ENCODE measurements around the gene ZWINT.

ZWINT gene

GRCh38 chr10:56357018-56357417 is 4.0 kb downstream of the ZWINT start:
- DNase-seq (ENCODE audit: low read depth) = no peak
- TF ChIP-seq CTCF (IDR thresholded peaks at IDR 0.05; ENCODE audit: low read depth, low read length) (no peak), MYC (IDR thresholded peaks at IDR 0.05; ENCODE audit: low read depth, low read length) (no peak), POLR2A (IDR thresholded peaks at IDR 0.05; ENCODE audit: extremely low read depth, insufficient read length) (no peak), MAX (IDR thresholded peaks at IDR 0.05; ENCODE audit: low read depth, low read length) (no peak)
- no peak overlapping the region for H3K4me3 ChIP-seq (ENCODE audit: low read depth, low read length)

- TF ChIP-seq MYC (IDR thresholded peaks at IDR 0.05; ENCODE audit: low read depth, low read length) (no peak), MAX (IDR thresholded peaks at IDR 0.05; ENCODE audit: low read depth, low read length) (no peak), POLR2A (IDR thresholded peaks at IDR 0.05; ENCODE audit: extremely low read depth, insufficient read length) (no peak), CTCF (IDR thresholded peaks at IDR 0.05; ENCODE audit: low read depth, low read length) (no peak)
- H3K4me3 ChIP-seq (ENCODE audit: low read depth, low read length) = no peak overlapping the region
- DNase-seq (ENCODE audit: low read depth) = no peak
Observed at GRCh38 chr10:56351909-56352630, 9.0 kb downstream of the ZWINT start.

GRCh38 chr10:56349611-56350010 is 11.4 kb downstream of the ZWINT start:
- TF ChIP-seq MYC (IDR thresholded peaks at IDR 0.05; ENCODE audit: low read depth, low read length) (no peak), CTCF (IDR thresholded peaks at IDR 0.05; ENCODE audit: low read depth, low read length) (peak; percentile 18)
- DNase-seq (ENCODE audit: low read depth) = no peak

GRCh38 chr10:56348101-56348500 is 13.0 kb downstream of the ZWINT start:
- TF ChIP-seq POLR2A (IDR thresholded peaks at IDR 0.05; ENCODE audit: extremely low read depth, insufficient read length) (no peak), MAX (IDR thresholded peaks at IDR 0.05; ENCODE audit: low read depth, low read length) (no peak), CTCF (IDR thresholded peaks at IDR 0.05; ENCODE audit: low read depth, low read length) (no peak), MYC (IDR thresholded peaks at IDR 0.05; ENCODE audit: low read depth, low read length) (no peak)
- no peak overlapping the region for H3K4me3 ChIP-seq (ENCODE audit: low read depth, low read length)
- no peak for DNase-seq (ENCODE audit: low read depth)

More at GRCh38 chr10:56349611-56350010, 11.4 kb downstream of the ZWINT start:
- H3K4me3 ChIP-seq (ENCODE audit: low read depth, low read length) = no peak overlapping the region

- no peak overlapping the region for H3K4me3 ChIP-seq (ENCODE audit: low read depth, low read length)
- TF ChIP-seq POLR2A (IDR thresholded peaks at IDR 0.05; ENCODE audit: extremely low read depth, insufficient read length) (no peak), CTCF (IDR thresholded peaks at IDR 0.05; ENCODE audit: low read depth, low read length) (no peak), MAX (IDR thresholded peaks at IDR 0.05; ENCODE audit: low read depth, low read length) (no peak), MYC (IDR thresholded peaks at IDR 0.05; ENCODE audit: low read depth, low read length) (no peak)
- DNase-seq (ENCODE audit: low read depth) = no peak
Observed at GRCh38 chr10:56346845-56347415, 14.1 kb downstream of the ZWINT start.

Data from NB4 (cell line).